ENCODE measurements around the gene SPATA31D4. TPM values are rescaled to one million over a fixed set of nuclear protein-coding genes. Genes with fewer than 3 reads are reported as not detected.
"Not testable (repeated sequence)": the region's sequence is repeated elsewhere in the genome, so short reads cannot be mapped to it uniquely, and the experiment has no call there.

The SPATA31D4 gene
- polyA plus RNA-seq (not detected in 3 replicates), polyA minus RNA-seq (not detected in 3 replicates)
- polyA plus RNA-seq (2011; ENCODE audit: low read depth): not detected
- not detected in 2 replicates for polyA plus RNA-seq (2011; cell fraction: cytosol; rRNA removed)
- polyA plus RNA-seq (2011; cell fraction: nucleus; rRNA removed): not detected in 2 replicates
- not detected in 2 replicates for polyA plus RNA-seq (2012; ENCODE audit: low replicate concordance)
- polyA minus RNA-seq (2011; cell fraction: cytosol; rRNA and poly(A)+ RNA removed): not detected
- not detected in 2 replicates for polyA minus RNA-seq (2011; cell fraction: nucleus; rRNA and poly(A)+ RNA removed)

DNA sequence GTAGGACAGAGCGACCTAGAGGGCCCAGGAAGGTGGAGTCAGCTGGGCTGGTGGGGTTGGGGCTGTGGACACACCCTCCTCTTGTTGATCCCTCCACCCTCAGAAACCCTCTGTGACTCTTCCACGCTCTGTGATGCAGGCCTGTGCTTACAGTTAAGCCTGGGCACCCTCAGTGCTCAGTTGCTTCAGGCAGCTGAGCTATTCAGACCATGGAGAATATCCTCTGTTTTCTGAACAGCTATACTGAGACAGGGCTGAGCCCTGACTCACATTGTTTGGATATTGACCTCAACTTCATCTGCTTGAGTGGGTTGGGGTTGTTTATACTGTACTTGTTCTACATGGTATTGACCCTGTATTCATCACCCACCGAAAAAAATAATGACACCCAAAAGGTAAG is at the start of gene SPATA31D4:
TSS of gene SPATA31D4 (plus strand) at position 124 of the 400 bp plus-strand sequence. CDS start at position 210, 86 bp downstream.
- H3K4me2 ChIP-seq (ENCODE audit: control insufficient read depth, extremely low read depth, insufficient read depth, low read depth, low read length); H3K9ac ChIP-seq (ENCODE audit: control insufficient read depth, extremely low read depth, insufficient read depth, low read length); H4K20me1 ChIP-seq (ENCODE audit: control insufficient read depth, extremely low read depth, insufficient read depth, low read length); H3K36me3 ChIP-seq (ENCODE audit: control insufficient read depth in 2 of 2, extremely low read depth in 1 of 2, insufficient read depth in 2 of 2, low read length in 2 of 2); H2AFZ ChIP-seq (ENCODE audit: control insufficient read depth, low read length); H3K4me1 ChIP-seq (ENCODE audit: control insufficient read depth, extremely low read depth, insufficient read depth, low read length); dilution Hi-C loops (cut with MboI; ENCODE audit: extremely low pct_ligation_motif_present, low sequenced_read_pairs); H3K27ac ChIP-seq (ENCODE audit: control insufficient read depth, insufficient read depth, low read length); H3K27me3 ChIP-seq (ENCODE audit: control insufficient read depth, extremely low read depth, insufficient read depth, low read length); DNase-seq (ENCODE audit: low read depth, low spot score); FAIRE-seq; H3K79me2 ChIP-seq (ENCODE audit: control insufficient read depth, insufficient read depth, low read length); H3K9me3 ChIP-seq (ENCODE audit: control insufficient read depth, low read depth, low read length); H3K9me1 ChIP-seq (ENCODE audit: control insufficient read depth, extremely low read depth, insufficient read depth, low read length); H3K4me3 ChIP-seq (ENCODE audit: control insufficient read depth in 2 of 3, extremely low read depth in 1 of 3, insufficient read depth in 2 of 3, low read depth in 1 of 3, low read length in 3 of 3): not testable (repeated sequence)

DNA sequence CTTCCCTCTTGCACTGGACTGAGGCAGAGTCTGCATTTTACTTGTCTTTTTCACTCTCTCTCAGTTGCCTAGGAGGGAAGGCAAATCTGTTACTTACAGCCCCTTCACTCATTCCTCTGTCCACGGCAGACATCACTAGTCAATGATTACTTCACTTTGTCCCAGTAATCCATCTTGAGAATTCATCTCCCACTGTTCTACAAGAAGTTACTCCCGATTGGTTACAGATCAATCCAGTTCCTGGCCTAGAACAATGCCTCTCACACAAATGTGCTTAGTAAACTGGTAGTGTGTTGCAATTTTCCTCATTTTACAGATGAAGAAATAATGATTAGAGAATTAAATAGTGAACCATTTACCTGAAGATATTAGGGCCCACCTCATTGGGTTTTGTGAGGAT is 49.7 kb upstream of the SPATA31D4 start:
- dilution Hi-C loops (cut with MboI; ENCODE audit: extremely low pct_ligation_motif_present, low sequenced_read_pairs): no loop called here

More for the DNA sequence above, 49.7 kb upstream of the SPATA31D4 start:
- no peaks in the 10 kb centered on the region for H3K79me2 ChIP-seq (ENCODE audit: control insufficient read depth, insufficient read depth, low read length)
- H2AFZ ChIP-seq (ENCODE audit: control insufficient read depth, low read length): no peak overlapping the region
- no peaks in the 10 kb centered on the region for H3K4me1 ChIP-seq (ENCODE audit: control insufficient read depth, extremely low read depth, insufficient read depth, low read length)
- no peaks in the 10 kb centered on the region for H3K9me3 ChIP-seq (ENCODE audit: control insufficient read depth, low read depth, low read length)
- FAIRE-seq (no peak), DNase-seq (ENCODE audit: low read depth, low spot score) (no peak)
- no peaks in the 10 kb centered on the region for H3K36me3 ChIP-seq (ENCODE audit: control insufficient read depth in 2 of 2, extremely low read depth in 1 of 2, insufficient read depth in 2 of 2, low read length in 2 of 2)
- no peak for TF ChIP-seq EZH2 (IDR thresholded peaks at IDR 0.05; ENCODE audit: low read length)
- TF ChIP-seq, protein P1, sequence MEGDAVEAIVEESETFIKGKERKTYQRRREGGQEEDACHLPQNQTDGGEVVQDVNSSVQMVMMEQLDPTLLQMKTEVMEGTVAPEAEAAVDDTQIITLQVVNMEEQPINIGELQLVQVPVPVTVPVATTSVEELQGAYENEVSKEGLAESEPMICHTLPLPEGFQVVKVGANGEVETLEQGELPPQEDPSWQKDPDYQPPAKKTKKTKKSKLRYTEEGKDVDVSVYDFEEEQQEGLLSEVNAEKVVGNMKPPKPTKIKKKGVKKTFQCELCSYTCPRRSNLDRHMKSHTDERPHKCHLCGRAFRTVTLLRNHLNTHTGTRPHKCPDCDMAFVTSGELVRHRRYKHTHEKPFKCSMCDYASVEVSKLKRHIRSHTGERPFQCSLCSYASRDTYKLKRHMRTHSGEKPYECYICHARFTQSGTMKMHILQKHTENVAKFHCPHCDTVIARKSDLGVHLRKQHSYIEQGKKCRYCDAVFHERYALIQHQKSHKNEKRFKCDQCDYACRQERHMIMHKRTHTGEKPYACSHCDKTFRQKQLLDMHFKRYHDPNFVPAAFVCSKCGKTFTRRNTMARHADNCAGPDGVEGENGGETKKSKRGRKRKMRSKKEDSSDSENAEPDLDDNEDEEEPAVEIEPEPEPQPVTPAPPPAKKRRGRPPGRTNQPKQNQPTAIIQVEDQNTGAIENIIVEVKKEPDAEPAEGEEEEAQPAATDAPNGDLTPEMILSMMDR (optimal IDR thresholded peaks at IDR 0.05 in 1 of 3, IDR thresholded peaks at IDR 0.05 in 1 of 3, conservative IDR thresholded peaks at IDR 0.05 in 1 of 3; ENCODE audit: extremely low read depth in 1 of 3, insufficient read depth in 2 of 3, low read length in 3 of 3): no peak
- H3K4me2 ChIP-seq (ENCODE audit: control insufficient read depth, extremely low read depth, insufficient read depth, low read depth, low read length): no peak overlapping the region
- no peaks in the 10 kb centered on the region for H3K9me1 ChIP-seq (ENCODE audit: control insufficient read depth, extremely low read depth, insufficient read depth, low read length)
- no peak overlapping the region for H3K9ac ChIP-seq (ENCODE audit: control insufficient read depth, extremely low read depth, insufficient read depth, low read length)
- no peaks in the 10 kb centered on the region for H4K20me1 ChIP-seq (ENCODE audit: control insufficient read depth, extremely low read depth, insufficient read depth, low read length)
- H3K4me3 ChIP-seq (ENCODE audit: control insufficient read depth in 2 of 3, extremely low read depth in 1 of 3, insufficient read depth in 2 of 3, low read depth in 1 of 3, low read length in 3 of 3): no peak overlapping the region
- no peak overlapping the region for H3K27ac ChIP-seq (ENCODE audit: control insufficient read depth, insufficient read depth, low read length)
- H3K27me3 ChIP-seq (ENCODE audit: control insufficient read depth, extremely low read depth, insufficient read depth, low read length): no peaks in the 10 kb centered on the region

Measured in keratinocyte (primary cell).